ENCODE data around the gene RAP1GAP. TPM values are rescaled to one million over a fixed set of nuclear protein-coding genes. Genes with fewer than 3 reads are reported as not detected.

The RAP1GAP gene
- total and polyA plus RNA-seq, 9 of the 15 experiments (the other 6 are each of a cell fraction or from before 2014, with no cell fraction given): 0.29 to 30.2 (median 19.2) TPM

GRCh38 chr1:21669258-21670058 is at the start of gene RAP1GAP (continued):
- TF ChIP-seq, protein P1, sequence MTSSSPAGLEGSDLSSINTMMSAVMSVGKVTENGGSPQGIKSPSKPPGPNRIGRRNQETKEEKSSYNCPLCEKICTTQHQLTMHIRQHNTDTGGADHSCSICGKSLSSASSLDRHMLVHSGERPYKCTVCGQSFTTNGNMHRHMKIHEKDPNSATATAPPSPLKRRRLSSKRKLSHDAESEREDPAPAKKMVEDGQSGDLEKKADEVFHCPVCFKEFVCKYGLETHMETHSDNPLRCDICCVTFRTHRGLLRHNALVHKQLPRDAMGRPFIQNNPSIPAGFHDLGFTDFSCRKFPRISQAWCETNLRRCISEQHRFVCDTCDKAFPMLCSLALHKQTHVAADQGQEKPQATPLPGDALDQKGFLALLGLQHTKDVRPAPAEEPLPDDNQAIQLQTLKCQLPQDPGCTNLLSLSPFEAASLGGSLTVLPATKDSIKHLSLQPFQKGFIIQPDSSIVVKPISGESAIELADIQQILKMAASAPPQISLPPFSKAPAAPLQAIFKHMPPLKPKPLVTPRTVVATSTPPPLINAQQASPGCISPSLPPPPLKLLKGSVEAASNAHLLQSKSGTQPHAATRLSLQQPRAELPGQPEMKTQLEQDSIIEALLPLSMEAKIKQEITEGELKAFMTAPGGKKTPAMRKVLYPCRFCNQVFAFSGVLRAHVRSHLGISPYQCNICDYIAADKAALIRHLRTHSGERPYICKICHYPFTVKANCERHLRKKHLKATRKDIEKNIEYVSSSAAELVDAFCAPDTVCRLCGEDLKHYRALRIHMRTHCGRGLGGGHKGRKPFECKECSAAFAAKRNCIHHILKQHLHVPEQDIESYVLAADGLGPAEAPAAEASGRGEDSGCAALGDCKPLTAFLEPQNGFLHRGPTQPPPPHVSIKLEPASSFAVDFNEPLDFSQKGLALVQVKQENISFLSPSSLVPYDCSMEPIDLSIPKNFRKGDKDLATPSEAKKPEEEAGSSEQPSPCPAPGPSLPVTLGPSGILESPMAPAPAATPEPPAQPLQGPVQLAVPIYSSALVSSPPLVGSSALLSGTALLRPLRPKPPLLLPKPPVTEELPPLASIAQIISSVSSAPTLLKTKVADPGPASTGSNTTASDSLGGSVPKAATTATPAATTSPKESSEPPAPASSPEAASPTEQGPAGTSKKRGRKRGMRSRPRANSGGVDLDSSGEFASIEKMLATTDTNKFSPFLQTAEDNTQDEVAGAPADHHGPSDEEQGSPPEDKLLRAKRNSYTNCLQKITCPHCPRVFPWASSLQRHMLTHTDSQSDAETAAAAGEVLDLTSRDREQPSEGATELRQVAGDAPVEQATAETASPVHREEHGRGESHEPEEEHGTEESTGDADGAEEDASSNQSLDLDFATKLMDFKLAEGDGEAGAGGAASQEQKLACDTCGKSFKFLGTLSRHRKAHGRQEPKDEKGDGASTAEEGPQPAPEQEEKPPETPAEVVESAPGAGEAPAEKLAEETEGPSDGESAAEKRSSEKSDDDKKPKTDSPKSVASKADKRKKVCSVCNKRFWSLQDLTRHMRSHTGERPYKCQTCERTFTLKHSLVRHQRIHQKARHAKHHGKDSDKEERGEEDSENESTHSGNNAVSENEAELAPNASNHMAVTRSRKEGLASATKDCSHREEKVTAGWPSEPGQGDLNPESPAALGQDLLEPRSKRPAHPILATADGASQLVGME (CRISPR knock-in tag; IDR thresholded peaks at IDR 0.05): peak; percentile 87
- TF ChIP-seq YY1 (IDR thresholded peaks at IDR 0.05; ENCODE audit: borderline replicate concordance in 1 of 3, control insufficient read depth in 1 of 3, extremely low read depth in 1 of 3, insufficient read depth in 3 of 3, insufficient read length in 1 of 3, insufficient replicate concordance in 2 of 3, low read depth in 1 of 3, low read length in 2 of 3) (peak in 2 of 3 experiments; percentile 45 to 46), CBX3 (IDR thresholded peaks at IDR 0.05; ENCODE audit: borderline replicate concordance in 1 of 2, low read length in 2 of 2) (peak in 1 of 2 experiments; percentile 51; a peak in 2 of 3 replicates), FOXM1 (IDR thresholded peaks at IDR 0.05; ENCODE audit: low read depth) (no peak), FOXM1 (CRISPR knock-in tag; IDR thresholded peaks at IDR 0.05; ENCODE audit: low read depth) (peak; percentile 66; the same call in 1 of the 2 replicates), ZNF507 (tag; conservative IDR thresholded peaks at IDR 0.05) (no peak), FOXA3 (CRISPR knock-in tag; conservative IDR thresholded peaks at IDR 0.05 in 1 of 2, IDR thresholded peaks at IDR 0.05 in 1 of 2) (no peak), ZNF583 (CRISPR knock-in tag; IDR thresholded peaks at IDR 0.05) (0 out of 2 replicates have a peak, but pooled peaks have one; percentile 27), MTA3 (IDR thresholded peaks at IDR 0.05; ENCODE audit: borderline replicate concordance) (peak; percentile 72; the same call in 1 of the 2 replicates), ATF1 (CRISPR knock-in tag; IDR thresholded peaks at IDR 0.05) (no peak), ATF1 (tag; IDR thresholded peaks at IDR 0.05) (peak; percentile 18; the same call in 1 of the 2 replicates), FOXJ2 (tag; IDR thresholded peaks at IDR 0.05) (no peak), ZNF280A (IDR thresholded peaks at IDR 0.05; ENCODE audit: low read depth, partially characterized antibody) (no peak), TRIM25 (IDR thresholded peaks at IDR 0.05; ENCODE audit: borderline replicate concordance) (no peak), JUNB (CRISPR knock-in tag; conservative IDR thresholded peaks at IDR 0.05) (0 out of 2 replicates have a peak, but pooled peaks have one; percentile 8), ZNF274 (IDR thresholded peaks at IDR 0.05; ENCODE audit: borderline replicate concordance, low read depth, low read length) (no peak), CREBBP (IDR thresholded peaks at IDR 0.05; ENCODE audit: low read depth, low read length) (no peak), DPF2 (IDR thresholded peaks at IDR 0.05) (no peak; the same call in 1 of the 2 replicates)

Measured in K562 (cell line).